Bronchial epithelial cell (primary cell): ENCODE results near the gene TRAF3IP1. TPM values are rescaled to one million over a fixed set of nuclear protein-coding genes. Genes with fewer than 3 reads are reported as not detected.

Experiments
- DNase-seq: peaks from one replicate; pipeline ENCODE4 v3.0.0-alpha.2; 2010; ENCODE audit warnings: low read depth
- FAIRE-seq: peaks from 2 replicates; lab custom pipeline; 2011; peaks lifted over from hg19 to GRCh38; lab: Jason Lieb, UNC
- H3K27me3 ChIP-seq: 2 replicates; pipeline ENCODE4 v1.5.1; 2011; ENCODE audit warnings: low read length; ENCODE audit not compliant: control insufficient read depth, insufficient read depth
- H3K36me3 ChIP-seq: 2 replicates; pipeline ENCODE4 v1.5.1; 2011; ENCODE audit warnings: low read length; ENCODE audit not compliant: control insufficient read depth, insufficient read depth
- H3K4me3 ChIP-seq: 2 replicates; pipeline ENCODE4 v1.5.1; 2011; ENCODE audit warnings: mild to moderate bottlenecking, low read depth, low read length, control low read depth
- CTCF ChIP-seq: IDR thresholded peaks from 2 replicates; pipeline ENCODE4 v1.5.1; 2011; ENCODE audit warnings: mild to moderate bottlenecking, moderate library complexity, low read length, control low read depth, inconsistent platforms; ENCODE audit not compliant: insufficient read depth, severe bottlenecking
- total RNA-seq: library from RNA; depleted of rRNA; stranded (reverse); fragments of >200 nt; gene quantifications from 2 replicates; pipeline ENCODE4 v1.2.1, GENCODE V29; 2014

The TRAF3IP1 gene
- total RNA-seq, 1 donor from 2014 or later = 9.2 TPM

GRCh38 chr2:238382381-238382781, 62.1 kb downstream of the TRAF3IP1 start:
- Histone ChIP-seq H3K4me3 (no peak overlapping the region), H3K27me3 (no peaks in the 10 kb centered on the region), H3K36me3 (peaks cover 1% of the 10 kb centered on the region)
- FAIRE-seq (no peak), DNase-seq (no peak)
- TF ChIP-seq CTCF = no peak

- Histone ChIP-seq H3K4me3 (no peak overlapping the region), H3K36me3 (peaks cover 1% of the 10 kb centered on the region), H3K27me3 (no peaks in the 10 kb centered on the region)
- no peak for DNase-seq
- TF ChIP-seq CTCF = no peak
- no peak for FAIRE-seq
These were observed 62.8 kb downstream of the TRAF3IP1 start for GRCh38 chr2:238383135-238383534.

- FAIRE-seq (no peak), DNase-seq (no peak)
- Histone ChIP-seq H3K36me3 (peaks cover 1% of the 10 kb centered on the region), H3K27me3 (no peaks in the 10 kb centered on the region), H3K4me3 (no peak overlapping the region)
- no peak for TF ChIP-seq CTCF
These were observed 63.5 kb downstream of the TRAF3IP1 start for GRCh38 chr2:238383743-238384380.

- DNase-seq = no peak
- H3K36me3 ChIP-seq = no peaks in the 10 kb centered on the region
- TF ChIP-seq CTCF = no peak
- no peak for FAIRE-seq
- H3K4me3 ChIP-seq = no peak overlapping the region
- H3K27me3 ChIP-seq = no peaks in the 10 kb centered on the region
These were observed 67.0 kb downstream of the TRAF3IP1 start for GRCh38 chr2:238387332-238387731.

GRCh38 chr2:238388794-238389193, 68.5 kb downstream of the TRAF3IP1 start:
- FAIRE-seq (no peak), DNase-seq (no peak)
- H3K4me3 ChIP-seq = no peak overlapping the region
- no peaks in the 10 kb centered on the region for H3K36me3 ChIP-seq
- no peaks in the 10 kb centered on the region for H3K27me3 ChIP-seq
- TF ChIP-seq CTCF = no peak

- DNase-seq (peak; percentile 90), FAIRE-seq (no peak)
- no peaks in the 10 kb centered on the region for H3K27me3 ChIP-seq
- no peaks in the 10 kb centered on the region for H3K36me3 ChIP-seq
- H3K4me3 ChIP-seq = no peak overlapping the region
- no peak for TF ChIP-seq CTCF
These were observed 69.8 kb downstream of the TRAF3IP1 start for GRCh38 chr2:238389988-238390589.
